Raji (cell line): ENCODE data around the gene IRX2.

Experiments used
- POLR2A ChIP-seq: IDR thresholded peaks from 2 replicates; pipeline ENCODE4 v1.6.1; 2011; ENCODE audit warnings: low read depth, low read length, control low read depth; ENCODE audit not compliant: insufficient read depth

IRX2 gene

DNA sequence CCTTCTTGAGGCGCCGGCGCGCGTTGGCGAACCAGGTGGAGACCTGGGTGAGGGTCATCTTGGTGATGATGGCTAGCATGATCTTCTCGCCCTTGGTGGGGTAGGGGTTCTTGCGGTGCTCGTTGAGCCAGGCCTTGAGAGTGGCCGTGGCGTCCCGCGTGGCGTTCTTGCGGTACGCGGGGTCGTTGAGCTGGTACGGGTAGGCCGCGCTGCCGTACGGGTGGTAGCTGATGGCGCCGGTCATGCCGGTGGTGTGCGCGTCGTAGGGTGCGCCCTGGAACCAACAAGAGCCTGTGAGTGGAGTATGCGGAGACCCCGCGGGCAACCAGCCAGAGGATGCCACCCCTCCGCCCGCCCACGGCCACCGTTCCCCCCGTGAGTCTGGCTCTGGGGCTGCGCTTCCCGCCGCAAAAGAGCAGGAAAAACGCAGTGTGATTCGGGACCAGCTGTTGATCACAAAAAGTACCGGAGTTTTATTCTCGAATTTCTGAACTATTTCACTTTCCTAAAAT, 1.9 kb downstream of the IRX2 start:
- no peak for TF ChIP-seq POLR2A

- no peak for TF ChIP-seq POLR2A
Measured at GRCh38 chr5:2748861-2749513, 2.5 kb downstream of the IRX2 start.

DNA sequence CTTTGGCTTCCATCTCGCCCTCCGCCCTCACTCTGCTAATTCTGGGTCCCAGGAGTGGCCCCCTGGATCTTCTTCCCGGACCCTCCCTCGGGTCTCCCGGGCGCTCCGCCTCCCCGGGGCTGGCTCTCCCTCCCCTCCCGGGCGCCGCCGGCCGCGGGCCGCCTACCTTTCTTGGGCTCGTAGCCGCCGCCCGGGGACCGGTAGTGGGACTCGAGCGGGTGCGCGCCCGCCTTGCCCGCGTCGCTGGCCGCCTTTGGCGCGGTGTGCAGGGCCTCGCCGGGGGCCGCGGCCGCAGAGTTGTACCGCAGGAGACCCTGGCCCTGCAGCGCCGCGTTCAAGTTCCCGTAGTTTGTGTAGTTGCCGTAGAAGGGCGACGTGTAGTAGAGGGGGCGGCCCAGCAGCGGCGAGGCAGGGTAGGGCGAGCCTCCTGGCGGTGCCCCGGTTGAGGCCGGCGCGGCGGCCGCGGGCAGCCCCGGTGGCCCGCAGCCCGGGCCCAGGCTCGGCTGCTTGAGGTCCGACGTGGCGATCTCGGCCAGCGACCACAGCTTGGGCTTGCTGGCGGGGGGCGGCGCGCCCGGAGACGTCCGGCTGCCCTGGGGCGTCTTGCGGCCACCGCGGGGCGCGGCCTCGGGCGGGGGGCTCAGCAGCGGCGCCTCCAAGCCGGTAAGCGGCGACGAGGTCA, 3.2 kb downstream of the IRX2 start:
- no peak for TF ChIP-seq POLR2A

DNA sequence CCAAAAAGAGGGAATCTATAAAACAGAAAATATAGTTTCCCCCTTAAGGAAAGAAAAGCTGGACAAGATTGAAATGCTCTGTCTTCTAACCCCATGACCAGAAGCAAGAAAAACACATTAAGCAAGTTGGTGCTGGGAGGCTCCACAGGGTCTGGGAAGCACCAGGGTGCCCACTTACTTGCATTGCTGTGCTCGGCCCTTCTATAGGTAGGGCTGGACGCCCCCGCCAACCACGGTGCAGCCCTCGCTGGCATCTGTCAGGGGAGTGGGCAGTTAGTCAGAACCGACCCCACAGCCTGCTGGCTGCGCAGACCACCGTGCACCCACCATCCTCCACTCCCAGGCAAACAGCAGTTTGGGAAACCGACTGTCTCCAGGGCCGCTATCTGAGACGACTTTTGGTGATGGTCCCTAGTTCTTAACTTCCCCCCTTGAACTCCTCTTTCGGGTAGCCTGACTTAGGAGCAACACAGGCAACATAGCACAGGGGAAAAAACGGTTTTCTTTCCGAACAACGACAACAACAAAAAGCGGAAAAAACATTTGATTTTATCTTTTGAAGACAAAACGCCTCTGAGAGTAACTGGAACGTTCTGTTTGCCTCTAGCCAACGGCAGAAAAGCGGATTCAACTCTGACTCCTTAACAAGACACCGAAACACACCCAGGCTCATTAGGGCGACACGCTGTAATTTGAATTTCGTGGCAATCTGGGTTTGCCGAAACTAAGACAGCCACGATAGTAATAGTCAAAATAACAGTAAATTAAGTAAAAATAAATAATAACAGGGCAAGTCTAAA, 3.9 kb downstream of the IRX2 start:
- no peak for TF ChIP-seq POLR2A

- no peak for TF ChIP-seq POLR2A
Measured at GRCh38 chr5:2746561-2747032, 4.9 kb downstream of the IRX2 start.

DNA sequence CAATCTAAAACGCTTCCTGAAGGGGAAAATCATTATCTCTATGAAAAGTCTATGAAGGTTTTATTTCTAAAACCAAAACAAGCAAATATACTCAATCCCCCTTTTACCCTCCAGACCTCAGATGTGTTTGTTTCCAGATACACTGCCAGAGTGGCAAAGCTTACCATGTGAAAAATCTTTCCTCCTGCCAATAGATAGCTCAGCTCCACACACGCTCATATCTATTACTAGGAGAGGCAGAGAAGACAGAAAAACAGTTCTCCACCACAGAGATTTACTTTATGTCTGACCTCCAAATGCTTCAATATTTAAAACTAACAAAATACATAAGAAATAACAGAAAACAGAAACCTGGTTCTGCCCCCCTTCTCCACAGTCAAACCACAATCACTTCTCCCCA, 7.0 kb downstream of the IRX2 start:
- TF ChIP-seq POLR2A: no peak

DNA sequence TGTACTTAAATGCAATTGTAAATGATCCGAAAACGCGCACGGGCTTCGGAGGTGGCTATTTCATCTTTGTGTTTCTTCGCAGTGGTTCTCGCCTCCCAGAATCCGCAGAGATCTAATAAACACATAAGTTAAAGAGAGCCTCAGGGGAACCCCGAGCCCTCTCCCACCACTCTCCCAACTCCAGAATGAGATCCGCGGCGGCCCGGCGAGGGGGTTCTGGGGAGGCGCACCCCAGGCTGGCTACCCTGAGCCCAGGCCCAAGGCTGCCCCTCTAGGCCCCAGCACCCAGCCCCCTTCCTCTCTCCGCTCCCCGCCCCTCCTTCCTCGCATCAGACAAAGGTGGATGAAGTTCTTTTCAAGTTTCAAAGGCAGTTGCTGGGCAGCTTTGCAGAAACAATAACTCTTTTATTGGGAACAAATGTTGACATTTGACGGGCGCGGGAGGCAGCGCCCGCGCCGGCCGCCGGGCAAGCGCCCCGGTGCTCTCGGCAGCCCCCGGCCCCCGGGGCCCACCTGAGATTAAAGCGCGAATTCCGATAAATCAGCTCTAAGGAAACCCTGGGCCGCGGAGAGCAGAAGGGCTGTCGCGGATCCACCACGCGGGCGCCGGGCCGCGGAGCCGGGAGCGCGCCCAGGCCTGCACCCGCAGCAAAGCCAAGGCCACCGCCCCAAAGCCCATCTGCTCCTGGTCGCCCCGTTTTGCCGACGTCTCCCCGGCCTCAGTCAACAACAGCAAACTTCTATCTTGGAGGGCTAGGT, 8.4 kb downstream of the IRX2 start:
- no peak for TF ChIP-seq POLR2A

DNA sequence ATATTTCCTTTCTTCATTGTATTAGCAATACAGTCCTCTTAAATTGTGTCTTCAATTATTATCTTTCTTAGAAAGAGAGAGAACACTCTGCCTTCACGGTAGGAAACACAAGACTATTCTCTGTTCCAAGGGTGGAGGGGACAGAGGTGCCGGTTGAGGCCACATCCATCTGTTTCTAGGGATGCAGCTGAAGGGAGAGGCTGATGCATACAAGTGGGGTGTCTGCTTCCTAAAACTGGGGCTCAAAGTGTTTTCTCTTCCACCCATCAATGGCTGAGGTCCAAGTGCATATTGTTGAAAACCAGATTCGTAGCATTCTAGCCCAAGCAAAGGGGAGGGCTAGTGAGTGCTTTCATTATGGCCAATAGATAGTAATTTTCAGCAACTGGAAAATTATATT, 9.5 kb downstream of the IRX2 start:
- TF ChIP-seq POLR2A: no peak

GRCh38 chr5:2740876-2741555, 10.5 kb downstream of the IRX2 start:
- no peak for TF ChIP-seq POLR2A

DNA sequence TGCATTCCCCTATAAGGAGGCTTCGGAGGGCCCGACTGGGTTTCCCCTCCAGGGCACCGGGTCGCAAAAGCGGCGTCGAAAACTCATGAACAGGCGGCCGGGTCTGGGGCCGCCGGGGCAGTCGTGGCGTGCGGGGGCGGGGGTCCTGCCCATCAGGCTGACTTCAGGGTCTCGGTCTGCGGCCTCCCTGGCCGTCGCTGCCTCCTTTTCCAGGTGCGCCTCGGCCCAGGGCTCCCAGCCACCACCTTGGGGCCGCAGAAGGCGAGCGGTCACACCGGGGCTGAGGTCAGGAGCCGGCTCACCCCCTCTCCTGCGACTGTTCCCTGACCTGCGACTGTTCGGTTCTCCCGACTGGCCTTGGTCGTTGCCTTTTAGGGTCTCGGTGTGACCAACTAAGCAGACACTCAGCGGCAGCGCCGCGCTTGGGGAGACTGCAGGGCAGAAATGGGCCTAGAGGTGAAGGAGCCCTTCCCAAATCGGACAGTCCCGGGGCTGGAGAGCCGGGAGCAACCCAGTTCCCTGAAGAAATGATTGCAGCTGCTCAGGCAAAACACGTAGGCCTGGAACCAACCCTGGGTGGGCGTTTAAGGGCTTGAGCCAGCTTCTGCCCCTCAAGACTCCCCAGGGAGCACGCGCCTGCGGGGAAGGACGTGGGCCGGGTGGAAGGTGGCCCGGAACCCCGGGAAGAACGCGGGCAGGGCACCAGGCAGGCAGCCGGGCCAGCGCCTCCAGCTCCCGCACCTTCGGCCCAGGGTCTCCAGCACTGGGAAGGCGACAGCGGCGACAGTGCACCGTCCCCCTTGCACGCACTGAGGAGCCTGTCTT, 11.2 kb downstream of the IRX2 start:
- TF ChIP-seq POLR2A: no peak

GRCh38 chr5:2739360-2740050, 12.0 kb downstream of the IRX2 start:
- no peak for TF ChIP-seq POLR2A

DNA sequence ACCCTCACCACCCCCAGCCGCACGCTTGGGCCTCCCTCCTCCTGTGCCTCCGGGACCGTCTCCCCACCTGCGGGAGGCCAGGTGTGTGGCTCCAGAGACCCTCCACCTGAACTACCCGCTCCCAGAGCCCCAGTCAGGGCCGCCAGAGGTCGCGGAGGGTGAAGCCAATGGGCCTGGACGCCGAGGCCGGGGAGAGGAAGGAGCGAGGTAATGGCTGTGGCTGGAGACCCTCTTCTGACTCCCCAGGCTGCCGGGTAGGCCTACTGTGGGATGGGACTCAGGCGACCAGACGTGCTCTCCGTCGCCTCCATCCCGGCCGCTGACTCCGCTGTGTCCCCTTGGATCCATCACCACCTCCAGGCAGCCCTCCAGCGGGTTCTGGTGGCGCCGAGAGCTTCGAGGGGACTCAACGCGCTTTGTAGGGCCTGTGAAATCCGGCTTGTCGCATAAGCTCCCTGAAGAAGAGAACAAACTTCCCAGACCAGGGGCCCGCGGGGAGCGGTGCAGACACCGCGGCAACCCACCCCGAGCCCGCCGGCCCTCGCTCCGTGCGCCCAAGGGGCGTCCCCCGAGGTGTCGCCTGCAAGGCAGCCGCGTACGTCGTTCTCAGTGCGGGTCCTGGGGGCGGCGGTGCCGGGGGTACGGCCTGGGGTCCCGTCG, 12.6 kb downstream of the IRX2 start:
- TF ChIP-seq POLR2A: no peak
